ENCODE measurements around the gene UNC45A. TPM values are rescaled to one million over a fixed set of nuclear protein-coding genes. Genes with fewer than 3 reads are reported as not detected.

The UNC45A gene
- total and polyA plus RNA-seq, 2 of the 8 experiments (the other 6 are each of a cell fraction or from before 2014, with no cell fraction given) = 74.1 to 84.2 TPM

- Histone ChIP-seq H3K23ac (ENCODE audit: insufficient read length) (no peak overlapping the region), H3K14ac (ENCODE audit: insufficient read length) (no peak overlapping the region), H2BK5ac (ENCODE audit: low read depth, low read length) (no peak overlapping the region), H3K56ac (replicated peaks; ENCODE audit: insufficient read length, low read depth, low read length) (no peak overlapping the region), H4K8ac (ENCODE audit: extremely low read depth, insufficient read depth, low read length) (no peak overlapping the region), H2BK20ac (ENCODE audit: low read length) (no peak overlapping the region), H3K18ac (ENCODE audit: extremely low read depth, low read length) (no peak overlapping the region), H2BK15ac (ENCODE audit: low read length) (no peak overlapping the region), H2AFZ (ENCODE audit: low read length) (no peak overlapping the region), H3K4me2 (ENCODE audit: insufficient read depth in 1 of 2, low read depth in 2 of 2, low read length in 2 of 2) (no peak overlapping the region), H3K9me3 (ENCODE audit: insufficient read depth in 2 of 2, low read depth in 1 of 2, low read length in 1 of 2) (no peaks in the 10 kb centered on the region), H4K91ac (replicated peaks; ENCODE audit: insufficient read length, low read length) (no peak overlapping the region), H3K4me3 (ENCODE audit: extremely low read depth in 1 of 4, insufficient read depth in 2 of 4, low read depth in 3 of 4, low read length in 4 of 4) (no peak overlapping the region), H3K79me2 (ENCODE audit: control insufficient read depth in 1 of 2, insufficient read depth in 2 of 2, low read length in 2 of 2) (no peaks in the 10 kb centered on the region), H2BK120ac (replicated peaks; ENCODE audit: low read depth, low read length) (no peak overlapping the region), H3K4me1 (replicated peaks in 1 of 4; ENCODE audit: control insufficient read depth in 3 of 4, insufficient read depth in 4 of 4, low read length in 3 of 4) (no peaks in the 10 kb centered on the region), H4K20me1 (replicated peaks in 1 of 2; ENCODE audit: control insufficient read depth in 1 of 2, insufficient read depth in 2 of 2, low read length in 2 of 2) (peaks cover 0 to 1% of the 10 kb centered on the region in 2 experiments), H2BK12ac (ENCODE audit: low read depth, low read length) (no peak overlapping the region), H3K27me3 (replicated peaks in 1 of 4; ENCODE audit: control insufficient read depth in 3 of 4, extremely low read depth in 1 of 4, insufficient read depth in 3 of 4, low read length in 3 of 4) (no peaks in the 10 kb centered on the region; a peak in 1 of 7 replicates), H3K4ac (replicated peaks; ENCODE audit: insufficient read length, low read depth, low read length) (no peak overlapping the region), H3K79me1 (ENCODE audit: low read depth, low read length) (no peaks in the 10 kb centered on the region), H3K27ac (ENCODE audit: low read depth, low read length) (no peak overlapping the region), H3K23me2 (ENCODE audit: low read depth, low read length) (no peaks in the 10 kb centered on the region), H3K36me3 (ENCODE audit: control insufficient read depth in 2 of 4, insufficient read depth in 4 of 4, low read length in 3 of 4) (no peaks in the 10 kb centered on the region; a peak in 2 of 8 replicates), H4K5ac (ENCODE audit: insufficient read length, low read depth, low read length) (no peak overlapping the region), H3K9ac (replicated peaks in 1 of 4; ENCODE audit: extremely low read depth in 1 of 4, low read depth in 3 of 4, low read length in 3 of 4) (no peak overlapping the region), H2AK5ac (ENCODE audit: low read depth, low read length) (no peak overlapping the region)
- CTCF ChIA-PET (ENCODE audit: partially characterized antibody) = interaction anchor here (2.4 to 4.6 kb wide), 2 partner anchors 11 to 26 kb away, joined by 6 to 58 read pairs; partner anchors contain the start of genes HDDC3 and UNC45A
- DNase-seq (ENCODE audit: low read depth in 1 of 2, low spot score in 2 of 2) (no peak), FAIRE-seq (no peak)
- WGBS, 2 experiments (ENCODE audit: extremely low coverage in 1 of 2, insufficient coverage in 1 of 2, insufficient read length in 1 of 2, insufficient replicate concordance in 2 of 2, low coverage in 1 of 2, low lambda C conversion rate in 2 of 2, missing lambda C conversion rate in 1 of 2) = 96% methylated on average over 4 of the region's 4 CpGs; no CpG with 5 or more reads in 1 of the 2 experiments
- POLR2A ChIA-PET (ENCODE audit: partially characterized antibody) = interaction anchor here (1.3 kb wide), 1 partner anchor 11 kb away, joined by 3 read pairs; the partner anchor contains the start of gene HDDC3
- TF ChIP-seq ATF3 (IDR thresholded peaks at IDR 0.05; ENCODE audit: insufficient read depth, low read depth, low read length) = no peak
- TF ChIP-seq GTF2F1 (IDR thresholded peaks at IDR 0.05; ENCODE audit: borderline replicate concordance, low read depth, low read length) = no peak
- TF ChIP-seq NRF1 (IDR thresholded peaks at IDR 0.05; ENCODE audit: low read depth, low read length) = no peak
- TF ChIP-seq CBX8 (IDR thresholded peaks at IDR 0.05; ENCODE audit: borderline replicate concordance, low read depth, low read length) = no peak
- no peak for TF ChIP-seq PHF8 (conservative IDR thresholded peaks at IDR 0.05; ENCODE audit: low read depth, low read length)
- no peak for TF ChIP-seq HDAC6 (IDR thresholded peaks at IDR 0.05; ENCODE audit: low read depth, low read length)
- TF ChIP-seq KDM5A (IDR thresholded peaks at IDR 0.05; ENCODE audit: low read length) = no peak
- TF ChIP-seq SIN3A (conservative IDR thresholded peaks at IDR 0.05 in 1 of 2, IDR thresholded peaks at IDR 0.05 in 1 of 2; ENCODE audit: low read depth in 1 of 2, low read length in 2 of 2) = no peak
- no peak for TF ChIP-seq BACH1 (IDR thresholded peaks at IDR 0.05; ENCODE audit: low read length)
- no peak for TF ChIP-seq TCF12 (IDR thresholded peaks at IDR 0.05; ENCODE audit: low read depth, low read length)
- no peak for TF ChIP-seq SAP30 (IDR thresholded peaks at IDR 0.05; ENCODE audit: insufficient read depth, insufficient replicate concordance, low read length)
- no peak for TF ChIP-seq USF2 (IDR thresholded peaks at IDR 0.05; ENCODE audit: low read length)
Observed at GRCh38 chr15:90921887-90922286, 13.2 kb upstream of the UNC45A start.
